H1 (cell line): ENCODE results near the gene CASR.

Experiments used
- SRF ChIP-seq: IDR thresholded peaks from 2 replicates; pipeline ENCODE4 v1.6.1; 2011; ENCODE audit warnings: mild to moderate bottlenecking, low read depth, low read length, moderate library complexity
- TF ChIP-seq, protein P1 (sequence below), 3 experiments: IDR thresholded peaks; 1 replicate in 2 of 3; 2 replicates in 1 of 3; pipeline versions ENCODE4 v1.5.1 to v1.6.1; 2011; ENCODE audit warnings: low read length in 3 of 3, mild to moderate bottlenecking in 3 of 3, inconsistent platforms in 2 of 3, low read depth in 1 of 3, moderate library complexity in 1 of 3; ENCODE audit not compliant: insufficient read depth in 1 of 3; ENCODE audit errors: control extremely low read depth in 1 of 3

DNA sequence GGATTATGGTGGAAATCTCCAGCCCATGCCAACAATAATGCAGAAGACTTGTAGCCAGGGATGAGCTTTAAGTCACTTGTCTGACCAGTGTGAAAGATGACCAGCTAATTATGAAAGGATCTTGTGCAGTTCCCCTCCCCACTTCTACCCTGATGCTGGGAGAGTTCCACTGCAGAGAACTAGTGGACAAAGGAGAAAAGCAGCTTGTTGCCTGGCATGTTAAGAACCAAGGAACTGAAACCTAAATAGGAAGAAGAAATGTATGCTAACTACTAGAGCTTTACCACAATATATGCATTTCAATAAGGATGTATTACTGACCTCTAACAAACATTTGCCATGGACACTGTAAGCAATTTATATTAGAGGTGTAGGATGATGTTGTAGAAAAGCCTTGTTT lies 89.4 kb downstream of the CASR start:
- TF ChIP-seq, protein P1, sequence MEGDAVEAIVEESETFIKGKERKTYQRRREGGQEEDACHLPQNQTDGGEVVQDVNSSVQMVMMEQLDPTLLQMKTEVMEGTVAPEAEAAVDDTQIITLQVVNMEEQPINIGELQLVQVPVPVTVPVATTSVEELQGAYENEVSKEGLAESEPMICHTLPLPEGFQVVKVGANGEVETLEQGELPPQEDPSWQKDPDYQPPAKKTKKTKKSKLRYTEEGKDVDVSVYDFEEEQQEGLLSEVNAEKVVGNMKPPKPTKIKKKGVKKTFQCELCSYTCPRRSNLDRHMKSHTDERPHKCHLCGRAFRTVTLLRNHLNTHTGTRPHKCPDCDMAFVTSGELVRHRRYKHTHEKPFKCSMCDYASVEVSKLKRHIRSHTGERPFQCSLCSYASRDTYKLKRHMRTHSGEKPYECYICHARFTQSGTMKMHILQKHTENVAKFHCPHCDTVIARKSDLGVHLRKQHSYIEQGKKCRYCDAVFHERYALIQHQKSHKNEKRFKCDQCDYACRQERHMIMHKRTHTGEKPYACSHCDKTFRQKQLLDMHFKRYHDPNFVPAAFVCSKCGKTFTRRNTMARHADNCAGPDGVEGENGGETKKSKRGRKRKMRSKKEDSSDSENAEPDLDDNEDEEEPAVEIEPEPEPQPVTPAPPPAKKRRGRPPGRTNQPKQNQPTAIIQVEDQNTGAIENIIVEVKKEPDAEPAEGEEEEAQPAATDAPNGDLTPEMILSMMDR (IDR thresholded peaks at IDR 0.05; ENCODE audit: control extremely low read depth in 1 of 3, insufficient read depth in 1 of 3, low read depth in 1 of 3, low read length in 3 of 3): no peak
- no peak for TF ChIP-seq SRF
